ENCODE results near the gene ZFYVE21.

The ZFYVE21 gene

GRCh38 chr14:103700753-103701490 lies 14.7 kb upstream of the ZFYVE21 start:
- no peak for TF ChIP-seq CTCF (IDR thresholded peaks at IDR 0.05; ENCODE audit: control insufficient read depth, extremely low read depth, insufficient read depth)
- no peak overlapping the region for H3K4me3 ChIP-seq (ENCODE audit: low read depth, low read length)
- no peak for DNase-seq (ENCODE audit: low read depth)

- TF ChIP-seq CTCF (IDR thresholded peaks at IDR 0.05; ENCODE audit: control insufficient read depth, extremely low read depth, insufficient read depth), result no peak
- DNase-seq (ENCODE audit: low read depth), result no peak
- H3K4me3 ChIP-seq (ENCODE audit: low read depth, low read length), result no peak overlapping the region
These were observed 13.5 kb upstream of the ZFYVE21 start for GRCh38 chr14:103702095-103702494.

GRCh38 chr14:103702497-103703432 lies 12.8 kb upstream of the ZFYVE21 start:
- no peak for DNase-seq (ENCODE audit: low read depth)
- H3K4me3 ChIP-seq (ENCODE audit: low read depth, low read length), result no peak overlapping the region
- no peak for TF ChIP-seq CTCF (IDR thresholded peaks at IDR 0.05; ENCODE audit: control insufficient read depth, extremely low read depth, insufficient read depth)

- H3K4me3 ChIP-seq (ENCODE audit: low read depth, low read length), result no peak overlapping the region
- DNase-seq (ENCODE audit: low read depth), result no peak
- no peak for TF ChIP-seq CTCF (IDR thresholded peaks at IDR 0.05; ENCODE audit: control insufficient read depth, extremely low read depth, insufficient read depth)
These were observed 11.9 kb upstream of the ZFYVE21 start for GRCh38 chr14:103703433-103704385.

GRCh38 chr14:103704708-103705107 lies 10.9 kb upstream of the ZFYVE21 start:
- TF ChIP-seq CTCF (IDR thresholded peaks at IDR 0.05; ENCODE audit: control insufficient read depth, extremely low read depth, insufficient read depth), result no peak
- H3K4me3 ChIP-seq (ENCODE audit: low read depth, low read length), result no peak overlapping the region
- no peak for DNase-seq (ENCODE audit: low read depth)

- no peak for TF ChIP-seq CTCF (IDR thresholded peaks at IDR 0.05; ENCODE audit: control insufficient read depth, extremely low read depth, insufficient read depth)
- DNase-seq (ENCODE audit: low read depth), result no peak
- no peak overlapping the region for H3K4me3 ChIP-seq (ENCODE audit: low read depth, low read length)
These were observed 10.5 kb upstream of the ZFYVE21 start for GRCh38 chr14:103705118-103705503.
